ENCODE data around the gene ABO. TPM values are rescaled to one million over a fixed set of nuclear protein-coding genes. Genes with fewer than 3 reads are reported as not detected.
"Not testable (repeated sequence)": the region's sequence is repeated elsewhere in the genome, so short reads cannot be mapped to it uniquely, and the experiment has no call there.

The ABO gene
- total RNA-seq, 2 donors from 2014 or later: not detected

- peaks cover 5% of the 10 kb centered on the region in 2 donors for H3K36me3 Mint-ChIP-seq
- H3K9me3 Mint-ChIP-seq: no peaks in the 10 kb centered on the region
- no peak for ATAC-seq
- DNase-seq (ENCODE audit: low spot score in 2 of 2): no peak
- H3K27ac Mint-ChIP-seq: no peak overlapping the region
These were observed 531 bp downstream of the ABO start for GRCh38 chr9:133274236-133275104.

DNA sequence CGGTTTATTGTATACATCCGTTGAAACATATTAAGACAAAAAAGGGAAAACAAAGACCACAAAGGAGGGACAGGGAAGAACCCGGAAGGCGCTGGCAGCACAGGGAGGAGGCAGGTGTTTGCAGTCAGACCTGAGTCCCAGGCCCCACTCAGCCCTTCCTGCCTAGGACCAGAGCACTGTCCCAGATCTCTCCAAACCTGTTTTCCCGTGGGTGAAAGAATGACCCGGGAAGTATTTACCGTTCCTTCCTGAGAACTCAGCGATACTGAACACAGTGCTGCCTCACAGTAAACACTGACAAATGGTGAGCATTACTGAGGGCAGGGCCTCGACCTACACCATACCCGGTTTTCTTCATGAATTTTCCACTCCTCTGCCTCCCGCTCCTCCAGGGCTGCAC lies 1.2 kb downstream of the ABO start:
- H3K36me3 Mint-ChIP-seq: peaks cover 5% of the 10 kb centered on the region in 2 donors
- DNase-seq (ENCODE audit: low spot score in 2 of 2): no peak
- H3K9me3 Mint-ChIP-seq: no peaks in the 10 kb centered on the region
- no peak overlapping the region for H3K27ac Mint-ChIP-seq
- ATAC-seq: no peak

- H3K9me3 Mint-ChIP-seq: no peaks in the 10 kb centered on the region
- H3K36me3 Mint-ChIP-seq: peaks cover 4 to 5% of the 10 kb centered on the region in 2 donors
- ATAC-seq (peak in 1 of 2 donors; percentile 28), DNase-seq (ENCODE audit: low spot score in 2 of 2) (no peak)
- no peak overlapping the region for H3K27ac Mint-ChIP-seq
These were observed 1.9 kb downstream of the ABO start for GRCh38 chr9:133273098-133273497.

DNA sequence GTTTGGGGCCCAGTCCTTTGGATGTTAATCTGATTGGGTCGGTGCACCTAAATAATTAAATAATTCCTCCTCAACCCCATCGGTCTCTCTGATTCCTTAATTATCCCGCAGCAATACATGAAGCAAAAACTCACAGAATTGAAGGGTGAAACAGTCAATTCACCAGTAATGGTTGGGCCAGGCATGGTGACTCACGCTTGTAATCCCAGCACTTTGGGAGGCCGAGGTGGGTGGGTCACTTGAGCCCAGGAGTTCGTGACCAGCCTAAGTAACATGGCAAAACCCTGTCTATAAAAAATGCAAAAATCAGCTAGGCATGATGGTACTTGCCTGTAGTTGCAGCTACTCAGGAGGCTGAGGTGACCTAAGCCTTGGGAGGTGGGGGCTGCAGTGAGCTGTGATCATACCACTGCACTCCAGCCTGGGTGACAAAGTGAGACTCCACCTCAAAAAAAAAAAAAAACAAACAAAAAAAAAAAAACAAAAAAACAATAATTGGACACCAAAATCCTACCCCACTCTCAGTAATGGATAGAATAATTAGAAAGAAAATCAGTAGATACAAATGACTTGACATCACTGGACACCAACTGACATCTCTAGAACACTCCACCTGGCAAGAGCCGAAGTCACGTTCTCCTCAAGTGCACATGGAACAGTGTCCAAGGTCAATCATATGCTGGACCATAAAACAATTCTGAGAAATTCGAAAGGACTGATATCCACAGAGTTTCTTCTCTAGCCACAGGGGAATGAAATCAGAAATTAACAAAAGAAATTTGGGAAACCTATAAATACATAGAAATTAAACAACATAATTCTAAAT lies 5.3 kb downstream of the ABO start:
- no peak overlapping the region for H3K27ac Mint-ChIP-seq
- ATAC-seq (no peak), DNase-seq (ENCODE audit: low spot score in 2 of 2) (no peak)
- H3K36me3 Mint-ChIP-seq: no peaks in the 10 kb centered on the region
- H3K9me3 Mint-ChIP-seq: no peaks in the 10 kb centered on the region

DNA sequence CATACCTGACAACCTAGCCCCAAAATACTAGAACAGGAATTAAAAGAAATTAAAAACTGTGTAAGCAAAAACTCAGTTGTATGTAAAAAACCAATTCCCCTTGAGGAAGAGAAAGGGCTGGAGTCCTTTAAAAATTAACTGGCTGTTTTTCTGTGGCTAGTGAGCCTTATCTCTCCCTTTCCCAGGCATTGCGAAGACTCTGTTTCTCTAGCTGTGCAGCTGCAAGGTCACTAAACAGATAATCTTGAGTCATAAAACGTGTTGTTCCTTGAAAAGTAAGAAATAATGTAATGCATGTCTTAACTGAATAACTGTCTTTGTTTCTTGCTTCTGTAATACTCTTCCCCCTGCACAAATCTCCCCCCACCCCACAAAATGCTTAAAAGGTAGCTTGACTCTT lies 5.9 kb downstream of the ABO start:
- DNase-seq (ENCODE audit: low spot score in 2 of 2); H3K27ac Mint-ChIP-seq; H3K9me3 Mint-ChIP-seq; ATAC-seq; H3K36me3 Mint-ChIP-seq: not testable (repeated sequence)

DNA sequence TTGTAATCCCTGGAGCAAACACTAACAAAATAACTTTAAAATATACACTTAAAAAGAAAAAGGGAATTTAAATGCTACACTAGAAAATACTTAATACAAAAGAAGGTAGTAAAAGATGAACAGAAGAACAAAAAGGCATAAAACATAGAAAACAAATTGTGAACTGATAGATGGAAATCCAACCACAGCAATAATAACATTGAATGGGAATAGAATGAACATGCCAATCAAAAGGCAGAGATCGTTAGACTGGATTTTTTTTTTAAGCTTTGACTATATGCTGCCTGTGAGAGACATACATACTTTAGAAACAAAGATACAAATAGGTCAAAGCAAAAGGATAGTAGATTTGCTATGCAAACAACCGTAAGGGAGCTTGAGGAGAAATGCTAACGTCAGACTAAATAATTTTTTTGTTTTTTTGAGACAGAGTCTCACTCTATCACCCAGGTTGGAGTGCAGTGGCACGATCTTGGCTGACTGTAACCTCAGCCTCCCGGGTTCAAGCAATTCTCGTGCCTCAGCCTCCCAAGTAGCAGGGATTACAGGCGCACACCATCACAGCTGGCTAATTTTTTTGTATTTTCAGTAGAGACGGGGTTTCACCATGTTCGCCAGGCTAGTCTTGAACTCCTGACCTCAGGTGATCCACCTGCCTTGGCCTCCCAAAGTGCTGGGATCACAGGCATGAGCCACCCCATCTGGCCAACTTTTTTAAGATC lies 6.5 kb downstream of the ABO start:
- no peak for DNase-seq (ENCODE audit: low spot score in 2 of 2)
- no peaks in the 10 kb centered on the region for H3K9me3 Mint-ChIP-seq
- no peaks in the 10 kb centered on the region for H3K36me3 Mint-ChIP-seq
- H3K27ac Mint-ChIP-seq: no peak overlapping the region
- no peak for ATAC-seq

DNA sequence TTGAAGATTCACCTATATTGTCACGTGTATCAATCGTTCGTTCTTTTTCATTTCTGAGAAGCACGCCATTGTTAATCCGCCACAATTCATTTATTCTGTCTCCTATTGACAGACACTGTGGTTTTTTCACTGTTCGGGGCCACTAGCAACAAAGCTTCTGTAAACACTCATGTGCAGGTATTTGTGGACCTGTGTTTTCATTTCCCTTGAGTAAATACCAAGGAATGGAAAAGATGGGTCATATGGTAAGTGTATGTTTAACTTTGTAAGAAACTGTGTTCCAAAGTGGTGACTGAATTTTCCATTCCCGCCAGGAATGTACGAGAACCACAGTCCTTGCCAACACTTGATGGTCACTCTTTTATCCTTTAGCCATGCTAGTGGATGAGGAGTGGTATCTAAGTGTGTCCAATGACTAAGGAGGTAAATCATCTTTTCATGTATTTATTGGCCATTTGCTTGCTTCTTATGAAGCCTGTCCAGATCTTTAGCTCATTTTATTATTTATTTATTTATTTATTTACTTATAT lies 10.7 kb downstream of the ABO start:
- no peaks in the 10 kb centered on the region for H3K9me3 Mint-ChIP-seq
- H3K36me3 Mint-ChIP-seq: no peaks in the 10 kb centered on the region
- DNase-seq (ENCODE audit: low spot score in 2 of 2) (no peak), ATAC-seq (no peak)
- no peak overlapping the region for H3K27ac Mint-ChIP-seq

DNA sequence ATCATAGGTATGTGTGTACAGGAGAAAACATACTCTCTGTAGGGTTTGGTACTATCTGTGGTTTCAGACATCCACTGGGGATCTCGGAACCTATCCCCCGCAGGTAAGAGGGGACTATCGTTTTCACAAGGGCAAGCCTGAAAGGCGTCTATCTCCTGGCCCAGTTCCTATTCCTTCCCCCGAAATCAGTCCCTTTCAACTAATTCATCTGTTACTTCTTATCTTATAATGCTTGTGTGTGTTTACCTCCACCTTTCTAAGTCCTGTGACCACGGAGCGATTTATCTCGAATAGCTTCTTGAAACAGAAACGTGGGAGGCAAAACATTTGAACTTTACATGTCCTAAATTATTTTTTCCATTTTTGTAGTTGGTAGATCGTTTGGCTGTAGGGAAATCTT lies 11.4 kb downstream of the ABO start:
- ATAC-seq: no peak

GRCh38 chr9:133262226-133262625 lies 12.8 kb downstream of the ABO start:
- DNase-seq (ENCODE audit: low spot score in 2 of 2) (no peak), ATAC-seq (no peak)
- H3K9me3 Mint-ChIP-seq: no peaks in the 10 kb centered on the region
- H3K27ac Mint-ChIP-seq: peak overlapping the region in 1 of 2 donors; percentile 50
- no peaks in the 10 kb centered on the region for H3K36me3 Mint-ChIP-seq

More for the DNA sequence above, 11.4 kb downstream of the ABO start:
- no peak for DNase-seq (ENCODE audit: low spot score in 2 of 2)
- Mint-ChIP-seq H3K27ac (no peak overlapping the region), H3K36me3 (no peaks in the 10 kb centered on the region), H3K9me3 (no peaks in the 10 kb centered on the region)

DNA sequence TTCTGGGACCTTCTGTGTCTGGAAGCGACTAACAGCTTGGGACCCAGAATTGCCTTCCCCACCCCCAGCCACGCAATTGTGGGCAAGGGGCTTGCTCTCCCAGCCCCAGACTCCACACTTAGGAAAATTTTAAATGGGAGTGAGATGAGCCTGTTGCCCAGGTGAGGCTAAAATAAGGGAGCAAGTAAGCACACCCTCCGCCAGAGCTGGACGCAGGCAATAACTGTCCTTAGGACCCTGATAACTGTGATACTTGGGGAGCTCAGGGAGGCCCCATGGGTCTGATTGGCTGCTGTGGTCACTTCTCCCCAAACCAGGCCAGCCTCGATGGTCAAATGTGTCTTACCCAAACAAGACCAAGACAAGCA lies 13.3 kb downstream of the ABO start:
- ATAC-seq: no peak

GRCh38 chr9:133261103-133261752 lies 13.8 kb downstream of the ABO start:
- DNase-seq (ENCODE audit: low spot score in 2 of 2) (no peak), ATAC-seq (no peak)
- H3K9me3 Mint-ChIP-seq: no peaks in the 10 kb centered on the region
- H3K36me3 Mint-ChIP-seq: no peaks in the 10 kb centered on the region
- H3K27ac Mint-ChIP-seq: no peak overlapping the region

More for the DNA sequence above, 13.3 kb downstream of the ABO start:
- H3K27ac Mint-ChIP-seq: no peak overlapping the region
- DNase-seq (ENCODE audit: low spot score in 2 of 2): no peak
- no peaks in the 10 kb centered on the region for H3K36me3 Mint-ChIP-seq
- H3K9me3 Mint-ChIP-seq: no peaks in the 10 kb centered on the region

- Mint-ChIP-seq H3K27ac (peak overlapping the region in 1 of 2 donors; percentile 11), H3K36me3 (no peaks in the 10 kb centered on the region), H3K9me3 (no peaks in the 10 kb centered on the region)
- ATAC-seq (no peak), DNase-seq (ENCODE audit: low spot score in 2 of 2) (no peak)
These were observed 14.5 kb downstream of the ABO start for GRCh38 chr9:133260334-133261102.

- H3K36me3 Mint-ChIP-seq: no peaks in the 10 kb centered on the region
- no peak for ATAC-seq
- no peak overlapping the region for H3K27ac Mint-ChIP-seq
- DNase-seq (ENCODE audit: low spot score in 2 of 2): no peak
- H3K9me3 Mint-ChIP-seq: no peaks in the 10 kb centered on the region
These were observed 16.7 kb downstream of the ABO start for GRCh38 chr9:133258061-133259015.

DNA sequence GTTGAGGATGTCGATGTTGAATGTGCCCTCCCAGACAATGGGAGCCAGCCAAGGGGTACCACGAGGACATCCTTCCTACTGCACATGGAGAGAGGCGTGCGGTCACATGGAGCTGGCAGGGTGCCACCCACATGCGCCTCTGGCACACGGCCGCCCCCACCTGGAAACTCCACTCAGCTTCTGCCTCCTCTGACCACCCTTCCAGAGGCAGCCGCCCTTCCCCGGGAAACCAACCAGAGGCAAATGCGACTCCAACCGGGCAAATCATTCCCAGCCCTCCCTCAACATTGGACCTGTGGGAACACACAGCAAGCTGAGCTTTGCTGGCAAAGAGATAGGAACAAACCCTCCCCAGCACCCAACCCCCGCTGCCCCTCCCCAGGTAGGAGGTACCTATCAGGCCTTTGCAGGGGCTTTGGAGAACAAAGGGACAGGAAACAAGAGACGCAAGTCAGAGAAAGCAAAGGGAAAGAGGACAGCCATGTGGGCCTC lies 17.5 kb downstream of the ABO start:
- Mint-ChIP-seq H3K27ac (no peak overlapping the region), H3K9me3 (no peaks in the 10 kb centered on the region), H3K36me3 (no peaks in the 10 kb centered on the region)
- ATAC-seq (no peak), DNase-seq (ENCODE audit: low spot score in 2 of 2) (no peak)

DNA sequence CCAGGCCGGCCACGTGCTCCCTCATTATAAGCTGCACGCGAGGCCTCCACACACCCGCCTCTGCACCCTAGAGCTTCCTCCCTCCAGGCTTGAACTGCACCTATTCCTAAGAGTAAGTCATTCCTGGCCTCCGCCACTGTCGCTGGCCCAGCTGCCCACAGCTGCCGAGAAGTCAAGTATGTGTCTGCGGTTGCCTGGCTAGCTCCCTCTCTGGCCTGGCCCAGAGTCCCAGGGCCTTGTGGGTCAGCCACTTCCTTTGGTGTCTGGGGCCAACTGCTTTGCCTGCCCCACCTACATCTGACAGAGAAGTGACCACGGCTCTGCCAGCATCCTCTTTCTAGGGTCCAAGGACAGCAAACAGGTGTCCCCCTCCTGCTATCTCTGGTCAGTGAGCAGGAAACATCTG lies 18.3 kb downstream of the ABO start:
- H3K27ac Mint-ChIP-seq: no peak overlapping the region
- ATAC-seq: no peak
- DNase-seq (ENCODE audit: low spot score in 2 of 2): no peak
- H3K36me3 Mint-ChIP-seq: no peaks in the 10 kb centered on the region
- no peaks in the 10 kb centered on the region for H3K9me3 Mint-ChIP-seq

Data from activated naive CD4-positive, alpha-beta T cell treated with anti-CD3 and anti-CD28 coated beads, Interleukin-2, amount 50 U/mL, for 72 hours (primary cell).